Neural cell (in vitro differentiated cells): Measurements from ENCODE around the gene ADAMTSL2. TPM values are rescaled to one million over a fixed set of nuclear protein-coding genes. Genes with fewer than 3 reads are reported as not detected.

Experiments
- H2AFZ ChIP-seq: fragments of 200-600, 300-800 bp; sonication (generic), shearing (Covaris generic); 2 replicates; pipeline ENCODE4 v1.6.0; 2014; ENCODE audit warnings: low read depth, mild to moderate bottlenecking, antibody characterized with exemption, low read length, moderate library complexity
- H3F3A ChIP-seq: fragments of 200-600 bp; shearing (Covaris generic); 2 replicates; pipeline ENCODE4 v1.6.1; 2016; ENCODE audit warnings: mild to moderate bottlenecking, moderate library complexity, mixed read lengths, antibody characterized with exemption, low read length; ENCODE audit not compliant: insufficient read depth, poor library complexity, severe bottlenecking
- H3K27ac ChIP-seq: fragments of 200-600, 300-800 bp; sonication (generic), shearing (Covaris generic); 2 replicates; pipeline ENCODE4 v1.5.1; 2014; ENCODE audit warnings: mild to moderate bottlenecking, low read length, moderate library complexity
- H3K27me3 ChIP-seq: fragments of 300-800, 200-600 bp; sonication (generic), shearing (Covaris generic); 2 replicates; pipeline ENCODE4 v1.6.0; 2014; ENCODE audit warnings: mild to moderate bottlenecking, low read depth, low read length, moderate library complexity; ENCODE audit not compliant: insufficient read depth
- H3K36me3 ChIP-seq: fragments of 300-800, 200-600 bp; sonication (generic), shearing (Covaris generic); 2 replicates; pipeline ENCODE4 v1.5.1; 2014; ENCODE audit warnings: mild to moderate bottlenecking, antibody characterized with exemption, low read length, moderate library complexity; ENCODE audit not compliant: insufficient read depth
- H3K4me2 ChIP-seq: fragments of 300-800, 200-600 bp; sonication (generic), shearing (Covaris generic); 2 replicates; pipeline ENCODE4 v1.6.0; 2014; ENCODE audit warnings: mild to moderate bottlenecking, low read length
- H3K4me3 ChIP-seq: fragments of 300-800, 200-600 bp; sonication (generic), shearing (Covaris generic); 2 replicates; pipeline ENCODE4 v1.5.1; 2014; ENCODE audit warnings: mild to moderate bottlenecking, low read length, moderate library complexity
- H3K79me2 ChIP-seq: fragments of 200-600 bp; shearing (Covaris generic); replicated peaks from 2 replicates; pipeline ENCODE4 v1.6.0; 2014; ENCODE audit warnings: mild to moderate bottlenecking, low read length, moderate library complexity; ENCODE audit not compliant: insufficient read depth
- H3K9ac ChIP-seq: fragments of 300-800, 200-600 bp; sonication (generic), shearing (Covaris generic); 2 replicates; pipeline ENCODE4 v1.6.1; 2016; ENCODE audit warnings: mild to moderate bottlenecking, low read length, mixed read lengths
- H3K9me2 ChIP-seq: fragments of 200-600 bp; shearing (Covaris generic); 2 replicates; pipeline ENCODE4 v1.6.1; 2016; ENCODE audit warnings: mild to moderate bottlenecking, low read length, mixed read lengths; ENCODE audit not compliant: insufficient read depth
- H3K9me3 ChIP-seq: fragments of 200-600, 300-800 bp; sonication (generic), shearing (Covaris generic); 2 replicates; pipeline ENCODE4 v1.6.1; 2016; ENCODE audit warnings: mild to moderate bottlenecking, mixed run types, low read length, moderate library complexity, mixed read lengths
- H4K20me1 ChIP-seq: fragments of 200-600 bp; shearing (Covaris generic); 2 replicates; pipeline ENCODE4 v1.6.1; 2016; ENCODE audit warnings: mild to moderate bottlenecking, mixed run types; ENCODE audit not compliant: insufficient read depth
- CTCF ChIP-seq: fragments of 450-650 bp; IDR thresholded peaks from 2 replicates; pipeline ENCODE4 v1.5.1; 2014; ENCODE audit warnings: antibody characterized with exemption, mild to moderate bottlenecking, moderate library complexity; ENCODE audit not compliant: poor library complexity, severe bottlenecking
- EP300 ChIP-seq: fragments of 450-650 bp; conservative IDR thresholded peaks from 2 replicates; pipeline ENCODE4 v1.6.1; 2014; ENCODE audit warnings: antibody characterized with exemption, mild to moderate bottlenecking, moderate library complexity; ENCODE audit not compliant: poor library complexity, severe bottlenecking
- EZH2 ChIP-seq: fragments of 200-600, 300-800 bp; shearing (Covaris generic), sonication (generic); IDR thresholded peaks from 2 replicates; pipeline ENCODE4 v1.6.1; 2014; ENCODE audit warnings: antibody characterized with exemption, low read length, borderline replicate concordance, mild to moderate bottlenecking; ENCODE audit not compliant: insufficient read depth, poor library complexity, severe bottlenecking
- MXI1 ChIP-seq: fragments of 450-650 bp; conservative IDR thresholded peaks from 2 replicates; pipeline ENCODE4 v1.6.1; 2014; ENCODE audit warnings: antibody characterized with exemption, mild to moderate bottlenecking; ENCODE audit not compliant: poor library complexity, severe bottlenecking
- POLR2AphosphoS5 ChIP-seq: IDR thresholded peaks from 2 replicates; pipeline ENCODE4 v1.6.1; 2012
- RAD21 ChIP-seq: fragments of 450-650 bp; conservative IDR thresholded peaks from 2 replicates; pipeline ENCODE4 v1.6.1; 2014; ENCODE audit warnings: antibody characterized with exemption, mild to moderate bottlenecking, moderate library complexity
- SMC3 ChIP-seq: fragments of 450-650 bp; conservative IDR thresholded peaks from 2 replicates; pipeline ENCODE4 v1.6.1; 2014; ENCODE audit warnings: antibody characterized with exemption, mild to moderate bottlenecking, moderate library complexity; ENCODE audit not compliant: poor library complexity
- TAF1 ChIP-seq: IDR thresholded peaks from 2 replicates; pipeline ENCODE4 v1.6.1; 2012; ENCODE audit warnings: low read depth
- polyA plus RNA-seq: library from polyadenylated mRNA; depleted of rRNA; stranded (reverse); fragments of >200 nt; gene quantifications from 2 replicates; pipeline ENCODE4 v1.2.3, GENCODE V29; 2014
- TF ChIP-seq, protein P1 (sequence below): IDR thresholded peaks from 2 replicates; pipeline ENCODE4 v1.6.1; 2012; ENCODE audit warnings: borderline replicate concordance

ADAMTSL2 gene
- polyA plus RNA-seq, 1 donor from 2014 or later = 0.85 TPM

GRCh38 chr9:133519693-133520092, 14.8 kb upstream of the ADAMTSL2 start:
- H3K27ac ChIP-seq = no peak overlapping the region

DNA sequence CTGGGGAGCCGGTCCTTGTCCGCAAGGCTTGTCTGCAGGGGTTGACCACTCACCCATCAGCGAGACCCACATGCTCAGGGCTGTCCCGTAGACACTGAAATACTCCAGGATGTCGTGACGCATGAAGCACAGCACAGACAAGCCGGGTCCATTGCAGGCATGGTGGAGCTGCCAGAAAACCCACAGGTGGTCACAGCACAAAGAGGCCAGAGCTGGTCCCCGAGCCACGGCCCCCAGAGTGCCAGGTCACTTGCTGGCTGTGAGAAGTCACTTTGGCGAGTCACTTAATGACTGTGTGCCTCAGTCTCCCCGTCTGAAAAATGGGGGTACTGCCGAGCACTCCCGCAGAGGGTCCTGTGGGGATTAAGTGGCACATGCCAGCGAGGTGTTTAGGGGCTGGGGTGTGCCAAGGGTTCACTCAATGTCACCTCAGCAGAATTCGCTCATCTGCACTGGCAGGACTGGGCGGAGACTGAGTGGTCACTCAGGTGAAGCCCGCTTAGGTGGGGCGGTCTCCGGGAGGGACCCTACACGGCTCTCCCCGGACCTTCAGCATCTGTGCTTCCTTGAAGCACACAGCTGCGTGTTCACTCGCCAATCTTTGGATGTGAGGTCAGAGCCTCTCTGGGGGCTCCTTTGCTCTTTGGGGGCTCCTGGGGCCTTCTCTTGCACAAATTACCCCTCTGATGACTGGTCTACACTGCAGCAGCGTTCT, 14.2 kb upstream of the ADAMTSL2 start:
- Histone ChIP-seq H3K27ac (no peak overlapping the region), H3K9me3 (no peaks in the 10 kb centered on the region), H3K4me2 (no peak overlapping the region), H3K27me3 (no peaks in the 10 kb centered on the region), H3K9me2 (no peaks in the 10 kb centered on the region), H3F3A (no peaks in the 10 kb centered on the region), H3K36me3 (no peaks in the 10 kb centered on the region), H3K4me3 (no peak overlapping the region), H3K9ac (no peak overlapping the region), H4K20me1 (no peaks in the 10 kb centered on the region), H2AFZ (no peak overlapping the region), H3K79me2 (no peaks in the 10 kb centered on the region)
- TF ChIP-seq TAF1 = no peak
- no peak for TF ChIP-seq EP300
- TF ChIP-seq POLR2AphosphoS5 = no peak
- no peak for TF ChIP-seq MXI1
- TF ChIP-seq CTCF = no peak
- TF ChIP-seq RAD21 = no peak
- TF ChIP-seq SMC3 = no peak
- TF ChIP-seq EZH2 = no peak
- TF ChIP-seq, protein P1, sequence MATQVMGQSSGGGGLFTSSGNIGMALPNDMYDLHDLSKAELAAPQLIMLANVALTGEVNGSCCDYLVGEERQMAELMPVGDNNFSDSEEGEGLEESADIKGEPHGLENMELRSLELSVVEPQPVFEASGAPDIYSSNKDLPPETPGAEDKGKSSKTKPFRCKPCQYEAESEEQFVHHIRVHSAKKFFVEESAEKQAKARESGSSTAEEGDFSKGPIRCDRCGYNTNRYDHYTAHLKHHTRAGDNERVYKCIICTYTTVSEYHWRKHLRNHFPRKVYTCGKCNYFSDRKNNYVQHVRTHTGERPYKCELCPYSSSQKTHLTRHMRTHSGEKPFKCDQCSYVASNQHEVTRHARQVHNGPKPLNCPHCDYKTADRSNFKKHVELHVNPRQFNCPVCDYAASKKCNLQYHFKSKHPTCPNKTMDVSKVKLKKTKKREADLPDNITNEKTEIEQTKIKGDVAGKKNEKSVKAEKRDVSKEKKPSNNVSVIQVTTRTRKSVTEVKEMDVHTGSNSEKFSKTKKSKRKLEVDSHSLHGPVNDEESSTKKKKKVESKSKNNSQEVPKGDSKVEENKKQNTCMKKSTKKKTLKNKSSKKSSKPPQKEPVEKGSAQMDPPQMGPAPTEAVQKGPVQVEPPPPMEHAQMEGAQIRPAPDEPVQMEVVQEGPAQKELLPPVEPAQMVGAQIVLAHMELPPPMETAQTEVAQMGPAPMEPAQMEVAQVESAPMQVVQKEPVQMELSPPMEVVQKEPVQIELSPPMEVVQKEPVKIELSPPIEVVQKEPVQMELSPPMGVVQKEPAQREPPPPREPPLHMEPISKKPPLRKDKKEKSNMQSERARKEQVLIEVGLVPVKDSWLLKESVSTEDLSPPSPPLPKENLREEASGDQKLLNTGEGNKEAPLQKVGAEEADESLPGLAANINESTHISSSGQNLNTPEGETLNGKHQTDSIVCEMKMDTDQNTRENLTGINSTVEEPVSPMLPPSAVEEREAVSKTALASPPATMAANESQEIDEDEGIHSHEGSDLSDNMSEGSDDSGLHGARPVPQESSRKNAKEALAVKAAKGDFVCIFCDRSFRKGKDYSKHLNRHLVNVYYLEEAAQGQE = no peak

More at GRCh38 chr9:133519693-133520092, 14.8 kb upstream of the ADAMTSL2 start:
- no peak overlapping the region for H2AFZ ChIP-seq
- H3K4me2 ChIP-seq = no peak overlapping the region
- no peak overlapping the region for H3K9ac ChIP-seq
- H3K27me3 ChIP-seq = no peaks in the 10 kb centered on the region
- no peaks in the 10 kb centered on the region for H3K79me2 ChIP-seq
- no peaks in the 10 kb centered on the region for H3K9me3 ChIP-seq
- H4K20me1 ChIP-seq = no peaks in the 10 kb centered on the region
- no peaks in the 10 kb centered on the region for H3F3A ChIP-seq
- TF ChIP-seq POLR2AphosphoS5 (no peak), MXI1 (no peak), SMC3 (no peak)
- no peaks in the 10 kb centered on the region for H3K9me2 ChIP-seq
- H3K4me3 ChIP-seq = no peak overlapping the region
- H3K36me3 ChIP-seq = no peaks in the 10 kb centered on the region
